ENCODE results near the gene IL12B. TPM values are rescaled to one million over a fixed set of nuclear protein-coding genes. Genes with fewer than 3 reads are reported as not detected.

IL12B gene
- total RNA-seq, 1 donor from 2014 or later = not detected

DNA sequence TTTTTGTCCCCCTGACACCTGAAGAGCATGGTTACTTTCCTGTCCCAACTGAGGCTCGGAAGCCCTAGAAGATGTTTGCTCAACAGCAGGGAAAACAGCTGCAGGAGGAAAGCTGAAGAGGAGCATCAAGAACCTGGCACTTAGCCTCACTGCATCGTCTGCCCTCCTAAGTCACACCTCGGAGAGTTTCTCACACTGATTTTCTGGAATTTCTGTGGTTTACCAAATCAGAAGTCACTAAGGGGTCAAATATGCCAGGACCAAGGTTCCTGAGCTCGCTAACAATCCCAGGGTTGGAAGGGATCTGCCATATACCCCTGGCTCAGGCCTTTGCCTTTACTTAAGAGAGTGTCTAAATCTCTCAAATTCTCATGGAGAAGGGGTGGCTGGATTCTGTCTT is 5.3 kb downstream of the IL12B start:
- no peak overlapping the region for H3K4me3 ChIP-seq (ENCODE audit: insufficient read depth, low read depth, low read length)
- no peaks in the 10 kb centered on the region for H3K27me3 ChIP-seq (ENCODE audit: insufficient read depth, low read length)
- H3K36me3 ChIP-seq (ENCODE audit: insufficient read depth, low read length) = no peaks in the 10 kb centered on the region
- DNase-seq (ENCODE audit: low read depth) (peak; percentile 41), FAIRE-seq (no peak)
- Mint-ChIP-seq H3K36me3 (ENCODE audit: low read depth, unreplicated experiment) (no peaks in the 10 kb centered on the region), H3K4me1 (ENCODE audit: low read depth, unreplicated experiment) (peaks cover 6% of the 10 kb centered on the region), H3K4me3 (ENCODE audit: unreplicated experiment) (no peak overlapping the region), H3K27ac (ENCODE audit: unreplicated experiment) (no peak overlapping the region), H3K9me3 (ENCODE audit: unreplicated experiment) (no peaks in the 10 kb centered on the region), H3K27me3 (ENCODE audit: low read depth, unreplicated experiment) (peaks cover 23% of the 10 kb centered on the region)
- H3K27ac ChIP-seq (ENCODE audit: low read depth, low read length) = no peak overlapping the region
- no peak overlapping the region for H3K9ac ChIP-seq (ENCODE audit: low read length)
- no peaks in the 10 kb centered on the region for H4K20me1 ChIP-seq (ENCODE audit: insufficient read depth, low read length)
- no peak overlapping the region for H2AFZ ChIP-seq (ENCODE audit: low read depth, low read length)
- H3K4me2 ChIP-seq (ENCODE audit: low read length) = no peak overlapping the region
- H3K4me1 ChIP-seq (ENCODE audit: insufficient read depth, low read length) = peaks cover 3% of the 10 kb centered on the region
- TF ChIP-seq, protein P1, sequence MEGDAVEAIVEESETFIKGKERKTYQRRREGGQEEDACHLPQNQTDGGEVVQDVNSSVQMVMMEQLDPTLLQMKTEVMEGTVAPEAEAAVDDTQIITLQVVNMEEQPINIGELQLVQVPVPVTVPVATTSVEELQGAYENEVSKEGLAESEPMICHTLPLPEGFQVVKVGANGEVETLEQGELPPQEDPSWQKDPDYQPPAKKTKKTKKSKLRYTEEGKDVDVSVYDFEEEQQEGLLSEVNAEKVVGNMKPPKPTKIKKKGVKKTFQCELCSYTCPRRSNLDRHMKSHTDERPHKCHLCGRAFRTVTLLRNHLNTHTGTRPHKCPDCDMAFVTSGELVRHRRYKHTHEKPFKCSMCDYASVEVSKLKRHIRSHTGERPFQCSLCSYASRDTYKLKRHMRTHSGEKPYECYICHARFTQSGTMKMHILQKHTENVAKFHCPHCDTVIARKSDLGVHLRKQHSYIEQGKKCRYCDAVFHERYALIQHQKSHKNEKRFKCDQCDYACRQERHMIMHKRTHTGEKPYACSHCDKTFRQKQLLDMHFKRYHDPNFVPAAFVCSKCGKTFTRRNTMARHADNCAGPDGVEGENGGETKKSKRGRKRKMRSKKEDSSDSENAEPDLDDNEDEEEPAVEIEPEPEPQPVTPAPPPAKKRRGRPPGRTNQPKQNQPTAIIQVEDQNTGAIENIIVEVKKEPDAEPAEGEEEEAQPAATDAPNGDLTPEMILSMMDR (IDR thresholded peaks at IDR 0.05; ENCODE audit: insufficient read depth, low read depth, low read length) = no peak
- no peak for TF ChIP-seq EZH2 (IDR thresholded peaks at IDR 0.05; ENCODE audit: insufficient read depth, low read length)
- H3K9me3 ChIP-seq (ENCODE audit: insufficient read depth, low read depth, low read length) = no peaks in the 10 kb centered on the region
- no peaks in the 10 kb centered on the region for H3K79me2 ChIP-seq (ENCODE audit: insufficient read depth, low read length)

GRCh38 chr5:159324102-159324755 is 6.1 kb downstream of the IL12B start:
- no peaks in the 10 kb centered on the region for H3K36me3 ChIP-seq (ENCODE audit: insufficient read depth, low read length)
- TF ChIP-seq, protein P1 (IDR thresholded peaks at IDR 0.05; ENCODE audit: insufficient read depth, low read depth, low read length) = no peak
- TF ChIP-seq EZH2 (IDR thresholded peaks at IDR 0.05; ENCODE audit: insufficient read depth, low read length) = no peak
- Mint-ChIP-seq H3K4me3 (ENCODE audit: unreplicated experiment) (no peak overlapping the region), H3K9me3 (ENCODE audit: unreplicated experiment) (no peaks in the 10 kb centered on the region), H3K27me3 (ENCODE audit: low read depth, unreplicated experiment) (peaks cover 25% of the 10 kb centered on the region), H3K36me3 (ENCODE audit: low read depth, unreplicated experiment) (no peaks in the 10 kb centered on the region), H3K4me1 (ENCODE audit: low read depth, unreplicated experiment) (peaks cover 6% of the 10 kb centered on the region), H3K27ac (ENCODE audit: unreplicated experiment) (no peak overlapping the region)
- H3K79me2 ChIP-seq (ENCODE audit: insufficient read depth, low read length) = no peaks in the 10 kb centered on the region
- no peak overlapping the region for H2AFZ ChIP-seq (ENCODE audit: low read depth, low read length)
- no peak overlapping the region for H3K4me3 ChIP-seq (ENCODE audit: insufficient read depth, low read depth, low read length)
- no peaks in the 10 kb centered on the region for H3K9me3 ChIP-seq (ENCODE audit: insufficient read depth, low read depth, low read length)
- no peaks in the 10 kb centered on the region for H3K27me3 ChIP-seq (ENCODE audit: insufficient read depth, low read length)
- peak; percentile 94 for DNase-seq (ENCODE audit: low read depth)
- H4K20me1 ChIP-seq (ENCODE audit: insufficient read depth, low read length) = no peaks in the 10 kb centered on the region
- H3K4me1 ChIP-seq (ENCODE audit: insufficient read depth, low read length) = peaks cover 3% of the 10 kb centered on the region
- H3K9ac ChIP-seq (ENCODE audit: low read length) = no peak overlapping the region
- H3K4me2 ChIP-seq (ENCODE audit: low read length) = no peak overlapping the region
- FAIRE-seq = peak; percentile 54
- H3K27ac ChIP-seq (ENCODE audit: low read depth, low read length) = no peak overlapping the region

- no peaks in the 10 kb centered on the region for H3K9me3 ChIP-seq (ENCODE audit: insufficient read depth, low read depth, low read length)
- no peak for DNase-seq (ENCODE audit: low read depth)
- H3K79me2 ChIP-seq (ENCODE audit: insufficient read depth, low read length) = no peaks in the 10 kb centered on the region
- H3K4me2 ChIP-seq (ENCODE audit: low read length) = no peak overlapping the region
- no peaks in the 10 kb centered on the region for H3K27me3 ChIP-seq (ENCODE audit: insufficient read depth, low read length)
- peaks cover 6% of the 10 kb centered on the region for H3K4me1 Mint-ChIP-seq (ENCODE audit: low read depth, unreplicated experiment)
- H3K36me3 ChIP-seq (ENCODE audit: insufficient read depth, low read length) = no peaks in the 10 kb centered on the region
- no peaks in the 10 kb centered on the region for H3K9me3 Mint-ChIP-seq (ENCODE audit: unreplicated experiment)
- H4K20me1 ChIP-seq (ENCODE audit: insufficient read depth, low read length) = no peaks in the 10 kb centered on the region
- H3K9ac ChIP-seq (ENCODE audit: low read length) = no peak overlapping the region
- H3K36me3 Mint-ChIP-seq (ENCODE audit: low read depth, unreplicated experiment) = no peaks in the 10 kb centered on the region
- peaks cover 20% of the 10 kb centered on the region for H3K27me3 Mint-ChIP-seq (ENCODE audit: low read depth, unreplicated experiment)
- no peak overlapping the region for H2AFZ ChIP-seq (ENCODE audit: low read depth, low read length)
- TF ChIP-seq EZH2 (IDR thresholded peaks at IDR 0.05; ENCODE audit: insufficient read depth, low read length) = no peak
- TF ChIP-seq, protein P1 (IDR thresholded peaks at IDR 0.05; ENCODE audit: insufficient read depth, low read depth, low read length) = no peak
- no peak overlapping the region for H3K4me3 ChIP-seq (ENCODE audit: insufficient read depth, low read depth, low read length)
- H3K4me1 ChIP-seq (ENCODE audit: insufficient read depth, low read length) = peaks cover 3% of the 10 kb centered on the region
- no peak for FAIRE-seq
- no peak overlapping the region for H3K4me3 Mint-ChIP-seq (ENCODE audit: unreplicated experiment)
- no peak overlapping the region for H3K27ac Mint-ChIP-seq (ENCODE audit: unreplicated experiment)
- H3K27ac ChIP-seq (ENCODE audit: low read depth, low read length) = no peak overlapping the region
These were observed 8.1 kb downstream of the IL12B start for GRCh38 chr5:159322180-159322579.
